ENCODE results near the gene AMOT.

GRCh38 chrX:112877771-112878173, 37.1 kb upstream of the AMOT start:
- TF ChIP-seq CTCF (conservative IDR thresholded peaks at IDR 0.05; ENCODE audit: low read length) = no peak
- no peak for TF ChIP-seq EZH2phosphoT487 (IDR thresholded peaks at IDR 0.05; ENCODE audit: borderline replicate concordance)

Measured in Loucy (cell line).